Endothelial cell of umbilical vein (primary cell): ENCODE measurements around the gene NLGN1. TPM values are rescaled to one million over a fixed set of nuclear protein-coding genes. Genes with fewer than 3 reads are reported as not detected.

ENCODE experiments used
- BruUV-seq: library from RNA; stranded (reverse); fragments of 400-500 nt; replicated peaks from 2 replicates; lab custom pipeline; 2021; lab: Mats Ljungman, UMichigan
- CTCF ChIA-PET: fragments of 300-600, 350-600 bp; sonication (Branson Sonifier 250); formaldehyde crosslinking; loops from one replicate; lab custom pipeline; 2021; ENCODE audit warnings: antibody characterized with exemption, inconsistent platforms; lab: Charles Lee
- POLR2A ChIA-PET: fragments of 300-600, 350-600 bp; sonication (Branson Sonifier 250); formaldehyde crosslinking; loops from one replicate; lab custom pipeline; 2021; ENCODE audit warnings: antibody characterized with exemption, inconsistent platforms; lab: Charles Lee
- DNase-seq: peaks from one replicate; pipeline ENCODE4 v3.0.0-alpha.2; 2011; ENCODE audit warnings: low read depth, low spot score
- FAIRE-seq: peaks from 2 replicates; lab custom pipeline; 2011; peaks lifted over from hg19 to GRCh38; lab: Jason Lieb, UNC
- H2AFZ ChIP-seq: 2 replicates; pipeline ENCODE4 v1.6.0; 2012; ENCODE audit warnings: low read depth, low read length, control low read depth, inconsistent platforms
- H3K27ac ChIP-seq: 2 replicates; pipeline ENCODE4 v1.5.1; 2011; ENCODE audit warnings: low read depth, mild to moderate bottlenecking, control low read depth, low read length, moderate library complexity; ENCODE audit not compliant: insufficient read depth
- H3K27me3 ChIP-seq, 2 experiments: 2 replicates each; pipeline versions ENCODE4 v1.6.0 to v1.6.1; 2011; ENCODE audit warnings: low read length in 2 of 2, mixed read lengths in 1 of 2; ENCODE audit not compliant: control insufficient read depth in 2 of 2, insufficient read depth in 2 of 2
- H3K36me3 ChIP-seq, 2 experiments: 2 replicates in 1 of 2; 3 replicates in 1 of 2; pipeline ENCODE4 v1.5.1; 2011; ENCODE audit warnings: low read length in 2 of 2, mild to moderate bottlenecking in 1 of 2, moderate library complexity in 1 of 2; ENCODE audit not compliant: control insufficient read depth in 2 of 2, insufficient read depth in 2 of 2; ENCODE audit errors: extremely low read depth in 1 of 2
- H3K4me1 ChIP-seq: 3 replicates; pipeline ENCODE4 v1.5.1; 2011; ENCODE audit warnings: mild to moderate bottlenecking, low read length; ENCODE audit not compliant: control insufficient read depth, insufficient read depth; ENCODE audit errors: extremely low read depth
- H3K4me2 ChIP-seq: 2 replicates; pipeline ENCODE4 v1.6.1; 2011; ENCODE audit warnings: low read length, control low read depth, mixed read lengths; ENCODE audit not compliant: insufficient read depth
- H3K4me3 ChIP-seq, 3 experiments: fragments of 200-600 bp in 1 of 3; sonication (generic), shearing (Covaris generic) in 1 of 3; replicated peaks in 1 of 3; 2 replicates each; pipeline ENCODE4 v1.5.1; 2011 to 2016; ENCODE audit warnings: control low read depth in 3 of 3, low read length in 3 of 3, mild to moderate bottlenecking in 2 of 3, inconsistent platforms in 1 of 3, low read depth in 1 of 3, moderate library complexity in 1 of 3; ENCODE audit not compliant: insufficient read depth in 1 of 3
- H3K79me2 ChIP-seq: 2 replicates; pipeline ENCODE4 v1.6.0; 2012; ENCODE audit warnings: low read length, inconsistent platforms; ENCODE audit not compliant: control insufficient read depth, insufficient read depth
- H3K9ac ChIP-seq: replicated peaks from 2 replicates; pipeline ENCODE3; 2011; ENCODE audit warnings: low read length, control low read depth; ENCODE audit not compliant: insufficient read depth; ENCODE audit errors: extremely low read depth
- H3K9me1 ChIP-seq: replicated peaks from 3 replicates; pipeline ENCODE4 v1.6.0; 2011; ENCODE audit warnings: mild to moderate bottlenecking, low read length; ENCODE audit not compliant: control insufficient read depth, insufficient read depth; ENCODE audit errors: extremely low read depth
- H3K9me3 ChIP-seq: replicated peaks from 2 replicates; pipeline ENCODE4 v1.5.1; 2012; ENCODE audit warnings: low read length, inconsistent platforms; ENCODE audit not compliant: control insufficient read depth, insufficient read depth
- H4K20me1 ChIP-seq: replicated peaks from 2 replicates; pipeline ENCODE3; 2011; ENCODE audit warnings: mild to moderate bottlenecking, low read length; ENCODE audit not compliant: control insufficient read depth, insufficient read depth; ENCODE audit errors: extremely low read depth
- CTCF ChIP-seq, 2 donors: IDR thresholded peaks; 1 replicate in 1 of 2; 2 replicates in 1 of 2; pipeline ENCODE4 v1.5.1; 2011; ENCODE audit warnings: low read length in 2 of 2, mild to moderate bottlenecking in 2 of 2, moderate library complexity in 2 of 2, control low read depth in 1 of 2, inconsistent platforms in 1 of 2, low read depth in 1 of 2; ENCODE audit not compliant: insufficient read depth in 1 of 2; ENCODE audit errors: extremely low read depth in 1 of 2
- EZH2 ChIP-seq: IDR thresholded peaks from 2 replicates; pipeline ENCODE4 v1.6.1; 2012; ENCODE audit warnings: borderline replicate concordance, low read depth, mild to moderate bottlenecking, moderate library complexity, low read length, inconsistent platforms; ENCODE audit not compliant: severe bottlenecking
- FOS ChIP-seq: IDR thresholded peaks from 2 replicates; pipeline ENCODE4 v1.6.1; 2011; ENCODE audit warnings: mild to moderate bottlenecking, low read length, moderate library complexity, borderline replicate concordance; ENCODE audit not compliant: insufficient read depth
- GATA2 ChIP-seq: IDR thresholded peaks from 2 replicates; pipeline ENCODE4 v1.7.0; 2011; ENCODE audit warnings: low read depth, mild to moderate bottlenecking, moderate library complexity, mixed read lengths, low read length; ENCODE audit not compliant: insufficient read length, insufficient read depth
- JUN ChIP-seq: IDR thresholded peaks from 2 replicates; pipeline ENCODE4 v1.6.1; 2011; ENCODE audit warnings: borderline replicate concordance, low read depth; ENCODE audit not compliant: insufficient read length, insufficient read depth
- MAX ChIP-seq: IDR thresholded peaks from 2 replicates; pipeline ENCODE4 v1.6.1; 2011; ENCODE audit not compliant: insufficient read depth, insufficient read length
- MYC ChIP-seq: IDR thresholded peaks from one replicate; pipeline ENCODE4 v1.6.1; 2011; ENCODE audit warnings: mild to moderate bottlenecking, low read depth, low read length
- POLR2A ChIP-seq: IDR thresholded peaks from 2 replicates; pipeline ENCODE4 v1.6.1; 2012; ENCODE audit warnings: low read depth, mild to moderate bottlenecking, control low read depth, low read length
- POLR2AphosphoS5 ChIP-seq: IDR thresholded peaks from 2 replicates; pipeline ENCODE4 v1.6.1; 2012; ENCODE audit warnings: low read depth, mild to moderate bottlenecking, control low read depth, low read length, moderate library complexity; ENCODE audit not compliant: insufficient read depth
- dilution Hi-C: fragments of 300-500 bp; cut with MboI; formaldehyde crosslinking; loops from one replicate; pipeline ENCODE4 v1.15.0; 2019; ENCODE audit warnings: low sequenced_read_pairs; ENCODE audit not compliant: extremely low pct_ligation_motif_present
- intact Hi-C: fragments of 100-400 bp; cut with micrococcal nuclease; formaldehyde crosslinking; loops from one replicate; pipeline ENCODE4 v1.10.0; 2022
- polyA plus RNA-seq, 4 experiments: library from polyadenylated mRNA; depleted of rRNA in 3 of 4; stranded (reverse) in 3 of 4; unstranded in 1 of 4; fragments of >200 nt; gene quantifications; 2 replicates each; pipeline versions ENCODE4 v1.2.1 to v1.2.3, GENCODE V29; 2011 to 2012; ENCODE audit warnings: missing spikeins in 1 of 4
- total RNA-seq: library from RNA; stranded (reverse); gene quantifications from 2 replicates; pipeline ENCODE4 v1.2.3, GENCODE V29; 2021

The NLGN1 gene
- total and polyA plus RNA-seq, 2 donors (not counting 3 experiments of a cell fraction or from before 2014, with no cell fraction given): 7.9 to 16.3 TPM

GRCh38 chr3:173630849-173631248, 233.3 kb downstream of the NLGN1 start:
- TF ChIP-seq GATA2: no peak
- no peak for TF ChIP-seq FOS
- TF ChIP-seq EZH2: no peak
- TF ChIP-seq MYC: no peak
- no peak for TF ChIP-seq MAX
- no peak for TF ChIP-seq POLR2A
- no peak for TF ChIP-seq JUN
- no peak for TF ChIP-seq POLR2AphosphoS5
- TF ChIP-seq CTCF (IDR thresholded peaks at IDR 0.05; ENCODE audit: extremely low read depth in 1 of 2, insufficient read depth in 1 of 2, low read depth in 1 of 2, low read length in 2 of 2): no peak
- Histone ChIP-seq H3K9me3 (no peaks in the 10 kb centered on the region), H3K27ac (no peak overlapping the region), H2AFZ (no peak overlapping the region), H3K4me3 (no peak overlapping the region), H3K36me3 (no peaks in the 10 kb centered on the region), H3K4me1 (peaks cover 6% of the 10 kb centered on the region), H3K27me3 (no peaks in the 10 kb centered on the region), H4K20me1 (no peaks in the 10 kb centered on the region), H3K9me1 (no peaks in the 10 kb centered on the region), H3K9ac (no peak overlapping the region), H3K79me2 (no peaks in the 10 kb centered on the region), H3K4me2 (no peak overlapping the region)
- no TSS peak for BruUV-seq
- DNase-seq: no peak
- no peak for FAIRE-seq
- dilution Hi-C loops (no loop called here), intact Hi-C loops (no loop called here)
- ChIA-PET POLR2A (no interaction called here), CTCF (interaction anchor here (1.1 kb wide), 1 partner anchor 56 kb away, joined by 3 read pairs; no protein-coding TSS in a partner anchor)
